Loucy (cell line): Measurements from ENCODE around the gene MRPS34.

Source experiments
- H2AFZ ChIP-seq: fragments of 200-600 bp; sonication (generic); 2 replicates; pipeline ENCODE4 v1.6.0; 2016; ENCODE audit warnings: antibody characterized with exemption, mild to moderate bottlenecking, low read length, moderate library complexity
- H3F3A ChIP-seq: fragments of 200-600 bp; 2 replicates; pipeline ENCODE4 v1.6.0; 2016; ENCODE audit warnings: antibody characterized with exemption, low read depth, mild to moderate bottlenecking
- H3K27me3 ChIP-seq: fragments of 200-600 bp; sonication (generic); 2 replicates; pipeline ENCODE4 v1.6.1; 2014; ENCODE audit warnings: low read length, mild to moderate bottlenecking; ENCODE audit not compliant: insufficient read depth, poor library complexity, severe bottlenecking
- H3K36me3 ChIP-seq: fragments of 200-600 bp; sonication (generic); 2 replicates; pipeline ENCODE4 v1.6.1; 2016; ENCODE audit warnings: low read length; ENCODE audit not compliant: insufficient read depth
- H3K4me1 ChIP-seq: fragments of 200-600 bp; sonication (generic); 2 replicates; pipeline ENCODE4 v1.5.1; 2014; ENCODE audit warnings: low read length, mild to moderate bottlenecking; ENCODE audit not compliant: insufficient read depth, poor library complexity, severe bottlenecking
- H3K4me2 ChIP-seq: fragments of 200-600 bp; sonication (generic); 2 replicates; pipeline ENCODE4 v1.6.0; 2014; ENCODE audit warnings: antibody characterized with exemption, low read length, low read depth, mild to moderate bottlenecking; ENCODE audit not compliant: poor library complexity, severe bottlenecking
- H3K4me3 ChIP-seq: fragments of 200-600 bp; sonication (generic); 2 replicates; pipeline ENCODE4 v1.5.1; 2014; ENCODE audit warnings: low read length, mild to moderate bottlenecking, mixed read lengths; ENCODE audit not compliant: poor library complexity, severe bottlenecking
- H3K79me2 ChIP-seq: fragments of 200-600 bp; sonication (generic); 2 replicates; pipeline ENCODE4 v1.6.1; 2014; ENCODE audit warnings: low read length; ENCODE audit not compliant: insufficient read depth
- H3K9ac ChIP-seq: fragments of 200-600 bp; sonication (generic); 2 replicates; pipeline ENCODE4 v1.6.0; 2014; ENCODE audit warnings: mild to moderate bottlenecking, low read depth, low read length, moderate library complexity; ENCODE audit not compliant: poor library complexity, severe bottlenecking
- H3K9me2 ChIP-seq: fragments of 200-600 bp; sonication (generic); replicated peaks from 2 replicates; pipeline ENCODE4 v1.6.1; 2016; ENCODE audit warnings: low read depth, low read length, mixed read lengths
- H3K9me3 ChIP-seq: fragments of 200-600 bp; sonication (generic); 2 replicates; pipeline ENCODE4 v1.6.1; 2014; ENCODE audit warnings: mild to moderate bottlenecking, antibody characterized with exemption, low read length, low read depth; ENCODE audit not compliant: insufficient read depth
- H4K20me1 ChIP-seq: fragments of 200-600 bp; sonication (generic); 2 replicates; pipeline ENCODE4 v1.6.0; 2014; ENCODE audit warnings: antibody characterized with exemption, low read length, mild to moderate bottlenecking; ENCODE audit not compliant: insufficient read depth, poor library complexity, severe bottlenecking
- CTCF ChIP-seq: fragments of 200-600 bp; sonication (generic); conservative IDR thresholded peaks from 2 replicates; pipeline ENCODE4 v1.5.1; 2014; ENCODE audit warnings: mild to moderate bottlenecking, antibody characterized with exemption, low read length
- EZH2phosphoT487 ChIP-seq: fragments of 200-600 bp; IDR thresholded peaks from 2 replicates; pipeline ENCODE4 v1.6.1; 2018; ENCODE audit warnings: antibody characterized with exemption, mild to moderate bottlenecking, moderate library complexity, borderline replicate concordance

MRPS34 gene

DNA sequence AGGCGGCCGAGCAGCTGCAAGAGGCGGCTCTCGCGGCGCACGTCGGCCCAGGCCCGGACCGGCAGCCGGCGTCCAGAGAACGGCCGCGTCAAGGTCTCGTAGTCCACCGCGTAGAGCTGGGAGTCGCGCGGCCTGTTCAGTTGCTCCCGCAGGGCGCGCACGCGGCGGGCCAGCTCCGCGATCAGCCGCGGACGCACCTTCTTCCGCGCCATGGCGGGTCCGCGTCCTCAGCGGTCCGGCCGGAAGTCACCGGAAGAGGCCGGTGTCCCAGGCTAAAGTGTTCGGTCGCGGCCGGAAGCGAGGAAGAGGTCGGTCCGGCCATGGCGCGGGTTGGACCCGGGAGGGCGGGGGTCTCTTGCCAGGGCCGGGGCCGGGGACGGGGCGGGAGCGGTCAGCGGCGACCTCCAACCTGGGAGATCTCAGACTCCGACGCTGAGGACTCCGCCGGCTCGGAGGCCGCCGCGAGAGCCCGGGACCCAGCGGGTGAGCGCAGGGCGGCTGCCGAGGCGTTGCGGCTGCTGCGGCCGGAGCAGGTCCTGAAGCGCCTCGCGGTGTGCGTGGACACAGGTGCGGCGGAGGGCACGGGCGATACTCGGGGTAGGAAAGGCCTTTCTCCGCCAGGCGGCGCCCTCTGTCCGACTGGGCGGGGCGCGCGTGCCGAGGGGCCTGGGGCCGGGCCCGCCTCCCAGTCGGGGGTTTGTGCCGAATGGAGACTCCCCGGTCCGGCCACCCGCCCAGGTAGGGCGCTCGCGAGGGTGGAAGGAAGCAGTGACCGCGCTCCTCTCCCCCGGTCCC, at the start of gene MRPS34:
TSS of gene MRPS34 (minus strand) at position 227 of the 795 bp plus-strand sequence. CDS start at position 212, 15 bp downstream.
- Histone ChIP-seq H3K4me2 (peak within 1 kb of the TSS; percentile 85), H3K36me3 (no peaks in the 10 kb centered on the region), H3K27me3 (no peaks in the 10 kb centered on the region), H3K4me1 (no peaks in the 10 kb centered on the region), H3K9me3 (no peaks in the 10 kb centered on the region), H3K9ac (peak within 1 kb of the TSS; percentile 86), H3F3A (no peaks in the 10 kb centered on the region), H3K4me3 (peak within 1 kb of the TSS; percentile 95), H3K9me2 (no peaks in the 10 kb centered on the region), H4K20me1 (peaks cover 10% of the 10 kb centered on the region), H3K79me2 (peaks cover 23% of the 10 kb centered on the region; the same call in 1 of the 2 replicates), H2AFZ (peak within 1 kb of the TSS; percentile 64; the same call in 1 of the 2 replicates)
- peak; percentile 44 for TF ChIP-seq CTCF
- no peak for TF ChIP-seq EZH2phosphoT487

GRCh38 chr16:1821861-1822611, 49.1 kb upstream of the MRPS34 start:
- Histone ChIP-seq H3K36me3 (no peaks in the 10 kb centered on the region), H3K4me1 (no peaks in the 10 kb centered on the region), H3K4me3 (no peak overlapping the region), H3K79me2 (peaks cover 8% of the 10 kb centered on the region; the same call in 1 of the 2 replicates), H3K4me2 (no peak overlapping the region), H2AFZ (no peak overlapping the region), H3K9me2 (no peaks in the 10 kb centered on the region), H3K9ac (no peak overlapping the region), H3F3A (no peaks in the 10 kb centered on the region), H4K20me1 (no peaks in the 10 kb centered on the region), H3K27me3 (no peaks in the 10 kb centered on the region), H3K9me3 (no peaks in the 10 kb centered on the region)
- TF ChIP-seq EZH2phosphoT487 (no peak), CTCF (no peak)

DNA sequence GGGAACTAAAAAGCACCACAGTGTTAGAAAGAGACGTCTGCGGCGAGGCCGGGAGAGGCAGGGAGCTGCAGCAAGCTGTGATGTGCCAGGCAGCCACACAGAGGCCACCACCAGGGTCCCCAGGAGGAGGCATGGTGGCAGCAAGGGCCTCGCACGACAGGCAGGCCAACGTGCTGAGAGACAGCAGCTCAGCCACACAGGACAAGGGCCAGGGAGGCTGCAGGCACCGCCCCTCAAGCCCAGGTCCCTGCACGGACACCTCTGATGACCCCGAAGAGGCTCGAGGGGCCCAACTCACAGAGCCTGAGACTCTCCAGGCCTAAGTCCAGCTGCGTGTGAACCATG, 48.0 kb upstream of the MRPS34 start:
- Histone ChIP-seq H3K9me2 (no peaks in the 10 kb centered on the region), H3K36me3 (no peaks in the 10 kb centered on the region), H3K27me3 (no peaks in the 10 kb centered on the region), H3K9ac (no peak overlapping the region), H3K79me2 (peaks cover 8% of the 10 kb centered on the region; the same call in 1 of the 2 replicates), H3K4me1 (no peaks in the 10 kb centered on the region), H3K4me2 (no peak overlapping the region), H2AFZ (no peak overlapping the region), H3F3A (no peaks in the 10 kb centered on the region), H3K9me3 (no peaks in the 10 kb centered on the region), H3K4me3 (no peak overlapping the region), H4K20me1 (no peaks in the 10 kb centered on the region)
- TF ChIP-seq CTCF (no peak), EZH2phosphoT487 (no peak)
